Activated CD4-positive, alpha-beta T cell treated with anti-CD3 and anti-CD28 coated beads for 4 hours (primary cell): ENCODE measurements around the gene KAZN.

Experiments
- DNase-seq, 2 donors: peaks; one replicate each; pipeline ENCODE4 v3.0.0-alpha.2; 2020

Gene KAZN

GRCh38 chr1:14615549-14616218, 17.2 kb downstream of the KAZN start:
- DNase-seq, result no peak

GRCh38 chr1:14616632-14617396, 18.3 kb downstream of the KAZN start:
- no peak for DNase-seq

DNA sequence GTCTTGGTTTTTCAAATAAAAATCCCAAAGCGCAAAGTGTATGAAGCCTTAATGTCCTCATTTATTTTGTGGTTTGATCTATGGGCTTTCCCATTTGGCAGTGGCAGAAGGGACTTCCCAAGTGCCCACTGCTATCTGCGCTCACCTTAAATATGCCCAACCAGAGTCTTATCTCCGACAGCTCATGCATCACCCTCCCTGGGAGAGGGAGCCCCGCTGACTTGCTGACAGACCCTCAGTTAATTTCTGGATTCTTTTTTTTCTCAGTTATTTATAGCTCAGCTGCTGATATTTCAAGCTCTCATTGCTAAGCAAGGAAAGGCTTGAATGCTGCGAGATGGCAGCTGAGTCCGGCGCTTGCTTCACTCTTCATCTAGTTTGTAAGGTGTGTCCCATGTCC, 19.3 kb downstream of the KAZN start:
- no peak for DNase-seq

GRCh38 chr1:14620941-14621340, 22.5 kb downstream of the KAZN start:
- DNase-seq, result no peak

DNA sequence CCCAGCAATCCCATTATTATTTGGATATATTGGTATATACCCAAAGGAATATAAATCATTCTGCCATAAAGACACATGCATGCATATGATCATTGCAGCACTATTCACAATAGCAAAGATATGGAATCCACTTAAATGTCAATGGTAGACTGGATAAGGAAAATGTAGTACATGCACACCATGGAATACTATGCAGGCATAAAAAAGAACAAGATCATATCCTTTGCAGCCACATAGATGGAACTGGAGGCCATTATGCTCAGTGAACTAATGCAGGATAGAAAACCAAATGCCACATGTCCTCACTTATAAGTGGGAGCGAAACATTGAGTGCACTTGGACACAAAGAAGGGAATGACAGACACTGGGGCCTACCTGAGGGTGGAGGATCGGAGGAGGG, 24.6 kb downstream of the KAZN start:
- DNase-seq, result no peak

DNA sequence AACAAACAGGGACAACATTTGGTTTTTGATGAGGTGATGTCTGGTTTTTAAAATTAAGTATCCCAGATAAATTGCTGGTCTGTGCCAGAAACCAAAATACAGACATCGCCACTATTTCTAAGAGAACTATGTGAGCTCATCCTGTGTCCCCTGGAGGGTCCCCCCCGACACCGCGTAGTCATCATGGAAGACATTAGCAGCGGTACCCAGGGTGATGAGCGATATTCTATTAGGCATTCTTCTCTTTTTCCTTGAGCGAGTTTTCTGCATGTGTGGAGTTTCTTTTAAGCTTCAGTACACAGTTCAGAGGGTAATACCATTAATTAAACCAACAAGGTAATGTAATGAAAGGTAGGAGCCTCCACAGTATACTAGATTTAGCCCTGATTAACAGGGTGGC, 26.5 kb downstream of the KAZN start:
- DNase-seq, result no peak

- no peak for DNase-seq
Observed at GRCh38 chr1:14625572-14625971, 27.1 kb downstream of the KAZN start.

DNA sequence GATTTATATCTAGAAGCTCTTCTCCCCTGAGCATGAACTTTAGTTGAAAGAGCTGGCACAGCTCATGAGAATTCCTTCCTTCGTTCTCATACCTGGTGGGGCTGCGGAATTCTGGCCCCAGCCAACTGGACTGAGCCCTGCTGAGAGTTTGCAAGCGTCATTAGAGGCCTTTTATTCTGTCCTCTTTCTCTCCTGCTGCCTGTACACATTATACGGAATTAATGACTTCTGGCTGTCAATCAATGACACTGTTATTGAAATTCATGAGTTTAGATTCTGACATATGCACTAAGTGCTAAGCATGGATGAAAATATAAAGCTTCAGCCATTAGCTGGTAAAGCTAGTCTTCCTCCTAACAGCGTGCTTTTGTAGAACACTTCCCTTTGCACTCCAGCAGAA, 27.5 kb downstream of the KAZN start:
- no peak for DNase-seq

DNA sequence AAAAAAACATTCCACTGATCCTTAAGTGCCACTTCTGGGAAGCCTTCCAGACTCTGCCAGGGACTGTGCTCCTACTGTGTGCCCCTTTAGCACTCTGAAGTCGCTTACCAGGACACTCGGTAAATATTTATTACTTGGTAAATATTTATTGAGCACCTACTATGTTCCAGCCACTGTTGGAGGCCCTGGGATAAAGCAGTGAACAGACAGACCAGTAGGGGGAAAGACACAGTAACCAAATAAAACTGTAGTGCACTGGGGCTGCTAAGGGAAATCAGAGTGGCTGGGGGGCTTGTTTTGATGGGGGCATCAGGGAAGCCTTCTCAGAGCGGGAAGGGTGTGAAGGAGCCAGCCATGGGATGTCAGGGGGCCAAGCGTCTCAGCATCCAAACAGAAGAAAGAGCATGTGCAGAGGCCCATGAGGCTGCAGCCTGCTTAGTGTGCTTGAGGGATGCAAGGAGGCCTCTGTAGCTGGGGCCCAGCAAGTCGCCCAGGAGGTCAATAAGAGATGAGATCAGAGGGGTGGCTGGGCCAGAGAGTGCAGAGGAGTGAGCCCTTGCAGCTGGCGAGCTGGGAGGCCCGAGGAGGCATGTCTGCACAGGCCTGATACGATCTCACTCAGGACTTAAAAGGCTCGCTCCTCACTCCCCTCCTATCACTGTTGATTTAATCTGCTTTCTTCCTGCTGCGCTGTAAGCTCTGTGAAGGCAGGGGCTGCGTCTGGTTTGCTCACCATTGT, 28.6 kb downstream of the KAZN start:
- DNase-seq, result no peak

DNA sequence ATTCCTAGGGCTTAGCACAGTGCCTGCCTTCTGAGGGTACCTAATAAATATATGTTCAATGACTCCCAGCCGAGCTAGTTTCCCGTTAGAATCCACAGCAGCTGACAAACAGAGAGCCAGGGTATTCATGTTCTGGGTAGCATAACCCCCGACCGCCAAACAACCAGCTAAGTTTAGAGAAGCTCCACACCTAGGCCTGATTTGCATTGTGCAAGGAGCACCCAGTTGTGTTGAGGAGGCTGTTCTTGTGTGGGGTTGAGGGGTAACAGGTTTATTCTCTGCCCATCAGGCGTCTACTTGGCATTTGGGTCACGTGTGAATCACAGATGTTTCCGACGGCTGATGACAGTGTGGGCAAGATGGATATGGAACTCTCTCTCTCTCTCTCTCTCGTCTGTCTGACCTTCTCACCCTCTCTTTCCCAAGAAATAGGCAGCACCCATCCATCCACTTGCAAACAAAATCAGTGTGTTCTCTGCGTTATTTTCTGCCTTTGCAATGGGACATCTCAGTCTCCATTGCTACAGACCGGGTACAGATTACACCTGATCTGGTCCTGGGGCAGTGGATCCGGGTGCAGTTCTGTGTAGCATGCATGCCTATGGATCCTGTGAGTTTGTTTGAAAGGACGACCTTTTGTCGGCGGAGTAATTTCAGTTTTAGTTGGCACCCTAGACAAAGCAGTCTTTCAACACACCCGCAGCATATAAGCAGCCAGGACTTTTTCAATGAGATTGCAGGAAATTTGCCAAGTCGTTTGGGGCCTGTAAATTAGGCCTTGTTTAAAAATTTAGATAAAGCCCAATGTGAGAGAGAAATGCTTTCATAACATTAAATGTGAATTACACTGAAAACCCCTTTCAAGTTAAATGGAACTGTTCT, 29.4 kb downstream of the KAZN start:
- DNase-seq, result no peak

GRCh38 chr1:14629363-14630014, 31.0 kb downstream of the KAZN start:
- no peak for DNase-seq

GRCh38 chr1:14630986-14631385, 32.5 kb downstream of the KAZN start:
- DNase-seq, result no peak

DNA sequence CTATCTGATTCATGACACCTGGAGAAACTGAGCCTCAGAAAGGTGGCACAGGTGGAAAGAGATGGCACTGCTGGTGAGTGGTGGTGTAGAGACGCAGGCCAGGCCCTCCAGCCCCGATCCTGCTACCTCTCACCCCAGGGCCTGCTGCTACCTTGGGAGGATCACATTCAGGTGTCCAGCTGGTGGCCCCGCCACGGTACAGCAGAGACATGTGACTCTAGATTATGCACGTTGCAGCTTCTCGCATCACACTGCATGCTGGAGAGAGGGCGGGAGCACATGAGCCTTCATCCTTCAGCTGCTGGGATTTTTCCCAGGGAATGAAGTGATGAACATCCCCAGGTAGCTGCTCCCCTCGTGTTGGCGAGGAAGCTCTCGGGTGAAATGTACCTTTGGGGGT, 32.9 kb downstream of the KAZN start:
- no peak for DNase-seq

DNA sequence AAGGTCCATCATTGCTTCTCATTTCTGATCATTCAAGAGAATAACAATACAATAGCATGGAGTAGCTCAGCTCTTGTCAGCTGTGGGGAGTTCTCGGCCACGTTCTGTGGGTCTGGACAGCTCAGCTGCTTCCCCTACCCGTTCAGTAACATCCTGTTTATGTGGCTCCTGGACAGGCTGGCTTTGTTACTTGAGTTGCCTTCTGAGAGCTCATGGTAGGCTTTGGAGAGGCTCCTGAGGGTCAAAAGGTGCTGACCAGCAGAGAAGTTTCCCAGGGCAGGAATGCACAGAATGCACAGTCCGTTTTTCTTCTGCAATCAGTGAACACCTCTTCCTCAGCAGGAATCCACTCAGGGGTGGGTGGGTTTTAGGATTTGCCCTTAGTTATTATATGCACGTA, 36.0 kb downstream of the KAZN start:
- no peak for DNase-seq

GRCh38 chr1:14635421-14635820, 36.9 kb downstream of the KAZN start:
- no peak for DNase-seq

DNA sequence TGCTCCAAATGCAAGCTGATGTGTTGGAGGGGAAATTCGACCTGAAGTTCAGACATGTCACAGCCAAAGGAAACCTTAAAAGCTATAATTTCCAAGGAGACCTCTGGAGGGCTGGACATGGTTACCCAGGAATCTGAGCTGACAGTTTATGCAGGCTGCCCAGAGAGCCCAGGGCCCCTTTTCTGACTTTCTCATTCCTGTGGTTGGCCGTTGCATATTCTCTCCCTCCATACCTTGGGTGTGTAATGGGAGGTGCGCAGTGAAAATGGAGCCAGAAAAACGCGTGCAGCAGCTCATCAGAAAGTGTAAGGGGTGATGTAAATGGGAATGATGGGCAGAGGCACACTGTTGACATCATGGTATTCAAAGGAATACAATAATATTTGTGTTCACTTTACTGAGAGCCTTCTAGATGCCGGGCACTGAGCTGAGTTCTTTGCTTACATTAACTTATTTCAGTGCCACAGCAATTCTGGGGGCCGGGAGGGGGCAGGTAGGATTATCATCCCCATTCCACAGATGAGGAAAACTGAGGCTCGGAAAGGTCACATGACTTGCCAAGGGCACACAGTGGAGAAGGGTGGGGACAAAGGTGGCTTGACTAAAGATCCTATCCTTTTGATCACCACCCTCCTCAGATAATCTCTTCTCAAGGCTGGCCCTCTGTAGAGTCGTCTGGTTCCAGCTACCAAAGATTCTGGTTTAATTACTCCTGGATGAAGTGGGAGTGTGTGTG, 38.6 kb downstream of the KAZN start:
- no peak for DNase-seq

- DNase-seq, result no peak
Observed at GRCh38 chr1:14639291-14640050, 41.0 kb downstream of the KAZN start.

DNA sequence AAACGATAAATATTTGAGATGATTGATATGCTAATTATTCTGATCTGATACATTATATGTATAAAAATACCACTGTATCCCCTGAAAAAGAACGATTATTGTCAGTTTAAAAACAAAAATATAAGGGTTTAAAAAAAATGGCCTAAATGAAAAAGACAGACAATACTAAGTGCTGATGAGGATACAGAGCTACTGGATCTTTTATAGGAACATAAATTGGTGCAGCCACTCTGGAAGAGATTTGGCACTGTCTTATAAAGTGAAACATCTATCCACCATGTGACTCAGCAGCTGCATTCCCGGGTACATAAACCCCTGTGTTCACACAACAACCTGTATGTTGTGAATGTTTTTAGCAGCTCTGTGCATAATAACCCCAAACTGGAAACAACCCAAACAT, 44.2 kb downstream of the KAZN start:
- DNase-seq, result no peak

GRCh38 chr1:14646973-14647372, 48.5 kb downstream of the KAZN start:
- no peak for DNase-seq

- no peak for DNase-seq
Observed at GRCh38 chr1:14647777-14648176, 49.3 kb downstream of the KAZN start.

- no peak for DNase-seq
Observed at GRCh38 chr1:14648391-14648790, 49.9 kb downstream of the KAZN start.
